Measurements from ENCODE around the gene HSPBAP1.

DNA sequence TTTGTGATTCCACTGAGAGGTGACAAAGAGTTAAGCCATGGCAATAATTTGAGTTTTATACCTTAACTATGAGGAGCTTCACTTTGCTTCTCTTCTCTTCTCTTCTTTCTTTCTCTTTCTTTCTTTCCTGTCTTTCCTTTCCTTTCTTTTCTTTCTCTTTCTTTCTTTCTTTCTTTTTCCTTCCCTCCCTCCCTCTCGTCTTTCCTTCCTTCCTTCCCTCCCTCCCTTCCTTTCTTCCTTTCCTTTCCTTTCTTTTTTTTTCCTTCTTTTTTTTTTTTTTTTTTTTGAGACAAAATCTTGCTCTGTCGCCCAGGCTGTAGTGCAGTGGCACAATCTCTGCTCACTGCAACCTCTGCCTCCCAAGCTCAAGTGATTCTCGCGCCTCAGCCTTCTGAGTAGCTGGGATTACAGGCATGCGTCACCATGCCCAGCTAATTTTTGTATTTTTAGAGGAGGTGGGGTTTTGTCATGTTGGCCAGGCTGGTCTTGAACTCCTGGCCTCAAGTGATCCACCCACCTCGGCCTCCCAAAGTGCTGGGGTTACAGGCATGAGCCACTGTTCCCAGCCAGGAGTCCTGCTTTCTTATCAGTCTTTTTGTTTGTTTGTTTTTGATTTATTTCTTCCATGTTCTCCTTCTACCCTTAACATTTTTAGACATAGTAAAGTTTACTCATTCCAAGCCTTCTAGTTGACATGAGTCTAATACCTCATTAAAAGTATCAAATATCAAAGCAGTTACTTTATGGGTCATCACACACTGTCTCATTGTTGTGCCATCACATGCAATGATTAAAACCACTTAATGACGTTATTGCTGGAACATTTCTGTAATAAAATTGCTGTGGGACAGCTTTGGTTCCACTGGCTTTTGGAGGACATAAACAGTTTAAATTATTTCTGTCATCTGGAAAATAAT lies 31.1 kb upstream of the HSPBAP1 start:
- TF ChIP-seq, protein P1, sequence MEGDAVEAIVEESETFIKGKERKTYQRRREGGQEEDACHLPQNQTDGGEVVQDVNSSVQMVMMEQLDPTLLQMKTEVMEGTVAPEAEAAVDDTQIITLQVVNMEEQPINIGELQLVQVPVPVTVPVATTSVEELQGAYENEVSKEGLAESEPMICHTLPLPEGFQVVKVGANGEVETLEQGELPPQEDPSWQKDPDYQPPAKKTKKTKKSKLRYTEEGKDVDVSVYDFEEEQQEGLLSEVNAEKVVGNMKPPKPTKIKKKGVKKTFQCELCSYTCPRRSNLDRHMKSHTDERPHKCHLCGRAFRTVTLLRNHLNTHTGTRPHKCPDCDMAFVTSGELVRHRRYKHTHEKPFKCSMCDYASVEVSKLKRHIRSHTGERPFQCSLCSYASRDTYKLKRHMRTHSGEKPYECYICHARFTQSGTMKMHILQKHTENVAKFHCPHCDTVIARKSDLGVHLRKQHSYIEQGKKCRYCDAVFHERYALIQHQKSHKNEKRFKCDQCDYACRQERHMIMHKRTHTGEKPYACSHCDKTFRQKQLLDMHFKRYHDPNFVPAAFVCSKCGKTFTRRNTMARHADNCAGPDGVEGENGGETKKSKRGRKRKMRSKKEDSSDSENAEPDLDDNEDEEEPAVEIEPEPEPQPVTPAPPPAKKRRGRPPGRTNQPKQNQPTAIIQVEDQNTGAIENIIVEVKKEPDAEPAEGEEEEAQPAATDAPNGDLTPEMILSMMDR (IDR thresholded peaks at IDR 0.05), result no peak
- no peak for TF ChIP-seq POLR2A (IDR thresholded peaks at IDR 0.05)

Data from heart left ventricle (tissue), 13 donors.